ENCODE measurements around the gene HEATR5A.
"Not testable (repeated sequence)": the region's sequence is repeated elsewhere in the genome, so short reads cannot be mapped to it uniquely, and the experiment has no call there.

Gene HEATR5A

DNA sequence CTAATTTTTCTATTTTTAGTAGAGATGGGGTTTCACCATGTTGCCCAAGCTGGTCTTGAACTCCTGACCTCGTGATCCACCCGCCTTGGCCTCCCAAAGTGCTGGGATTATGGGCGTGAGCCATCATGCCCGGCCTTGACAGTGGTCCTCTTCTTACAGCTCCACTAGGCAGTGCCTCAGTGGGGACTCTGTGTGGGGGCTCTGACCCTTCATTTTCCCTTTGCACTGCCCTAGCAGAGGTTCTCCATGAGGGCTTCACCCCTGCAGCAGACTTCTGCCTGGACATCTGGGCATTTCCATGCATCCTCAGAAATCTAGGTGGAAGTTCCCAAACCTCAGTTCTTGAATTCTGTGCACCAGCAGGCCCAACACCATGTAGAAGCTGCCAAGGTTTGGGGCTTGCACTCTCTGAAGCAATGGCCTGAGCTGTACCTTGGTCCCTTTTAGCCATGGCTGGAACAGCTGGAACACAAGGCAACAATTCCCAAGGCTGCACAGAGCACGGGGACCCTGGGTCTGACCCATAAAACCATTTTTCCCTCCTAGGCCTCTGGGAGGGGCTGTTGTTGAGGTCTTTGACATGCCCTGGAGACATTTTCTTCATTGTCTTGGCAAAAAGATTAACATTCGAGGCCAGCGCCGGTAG is 90.4 kb downstream of the HEATR5A start:
- not testable (repeated sequence) for DNase-seq (ENCODE audit: low read depth in 2 of 2)

DNA sequence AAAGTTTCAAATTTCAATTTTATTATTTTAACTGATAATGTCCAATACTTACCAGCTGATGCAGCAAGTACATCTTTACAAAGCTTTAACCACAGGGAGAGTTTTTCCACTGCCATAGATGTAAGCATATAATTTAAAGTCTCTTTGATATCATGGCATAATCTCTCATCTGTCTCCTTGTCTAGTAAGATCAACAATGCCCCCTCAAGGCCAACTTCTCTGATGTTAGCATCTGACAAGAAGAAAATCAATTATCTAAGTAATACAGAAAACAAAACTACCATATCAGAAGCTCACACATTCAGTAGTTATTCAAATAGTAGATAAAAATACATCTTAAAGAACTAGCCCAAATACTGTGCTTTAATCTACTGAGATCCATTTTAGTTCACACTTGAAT is 94.2 kb downstream of the HEATR5A start:
- no peak for DNase-seq (ENCODE audit: low read depth in 2 of 2)

GRCh38 chr14:31323419-31323818 is 96.9 kb downstream of the HEATR5A start:
- no peak for DNase-seq (ENCODE audit: low read depth in 2 of 2)

DNA sequence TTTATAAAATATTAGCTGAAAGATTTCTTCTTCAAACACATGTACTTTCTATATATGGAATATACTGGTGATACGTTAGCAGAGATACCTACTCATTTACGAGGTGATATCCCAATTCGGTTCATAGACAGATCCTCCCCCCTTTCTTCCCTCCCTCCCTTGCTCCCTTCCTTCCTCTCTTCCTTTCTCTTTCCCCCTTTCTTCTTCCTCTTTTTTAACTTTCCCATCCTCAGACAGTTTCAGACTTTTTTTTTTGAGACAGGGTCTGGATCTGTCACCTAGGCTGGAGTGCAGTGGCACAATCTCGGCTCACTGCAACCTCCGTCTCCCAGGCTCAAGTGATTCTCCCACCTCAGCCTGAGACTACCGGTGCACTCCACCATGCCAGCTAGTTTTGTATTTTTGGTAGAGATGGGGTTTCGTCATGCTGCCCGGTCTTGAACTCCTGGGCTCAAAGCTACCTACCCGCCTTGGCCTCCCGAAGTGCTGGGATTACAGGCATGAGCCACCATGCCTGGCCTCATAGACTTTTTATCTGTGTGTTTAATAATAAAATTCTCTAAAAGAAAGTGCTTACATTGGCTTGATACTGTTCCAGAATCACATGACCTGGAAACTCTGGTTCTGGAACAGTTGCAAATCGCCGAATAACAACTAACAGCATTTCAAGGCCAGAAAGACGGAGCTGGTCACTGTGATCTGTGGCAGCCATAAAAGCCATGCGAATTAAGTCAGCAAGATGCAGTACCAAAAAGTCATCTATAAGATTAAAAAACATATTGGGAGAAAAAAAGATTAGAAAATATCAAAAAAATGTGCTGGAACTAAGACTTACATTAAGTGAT is 99.2 kb downstream of the HEATR5A start:
- DNase-seq (ENCODE audit: low read depth in 2 of 2) = no peak

DNA sequence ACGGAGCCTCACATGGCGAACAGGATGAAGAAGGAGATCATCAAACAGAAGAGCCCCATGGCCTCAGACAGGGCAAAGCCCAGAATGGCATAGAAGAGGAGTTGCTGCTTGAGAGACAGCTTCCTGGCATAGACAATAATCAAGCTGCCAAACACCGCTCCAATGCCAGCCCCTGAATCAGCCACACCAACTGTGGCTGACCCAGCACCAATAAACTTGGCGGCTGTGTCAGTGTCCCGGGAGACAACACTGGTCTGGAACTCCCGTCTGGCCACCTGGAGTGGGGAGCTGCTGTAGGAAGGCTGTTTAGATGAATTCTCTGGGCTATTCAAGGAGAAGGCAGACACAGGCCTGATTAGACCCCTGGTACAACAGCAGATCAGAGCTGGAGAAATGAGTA is 100.1 kb downstream of the HEATR5A start:
- no peak for DNase-seq (ENCODE audit: low read depth in 2 of 2)

DNA sequence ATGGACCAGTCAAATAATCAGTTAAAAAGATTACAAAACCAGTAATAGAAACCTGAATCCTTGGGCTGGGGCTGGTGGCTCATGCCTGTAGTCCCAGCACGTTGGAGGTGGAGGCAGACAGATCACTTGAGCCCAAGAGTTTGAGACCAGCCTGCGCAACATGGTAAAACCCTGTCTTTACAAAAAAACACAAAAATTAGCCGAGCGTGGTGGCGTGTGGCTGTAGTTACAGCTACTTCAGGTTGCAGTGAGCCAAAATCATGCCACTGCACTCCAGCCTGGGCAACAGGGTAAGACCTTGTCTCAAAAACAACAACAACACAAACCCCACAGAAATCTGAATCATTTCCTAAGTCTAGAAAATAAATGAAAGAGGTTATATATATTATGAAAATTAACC is 100.6 kb downstream of the HEATR5A start:
- DNase-seq (ENCODE audit: low read depth in 2 of 2) = no peak

DNA sequence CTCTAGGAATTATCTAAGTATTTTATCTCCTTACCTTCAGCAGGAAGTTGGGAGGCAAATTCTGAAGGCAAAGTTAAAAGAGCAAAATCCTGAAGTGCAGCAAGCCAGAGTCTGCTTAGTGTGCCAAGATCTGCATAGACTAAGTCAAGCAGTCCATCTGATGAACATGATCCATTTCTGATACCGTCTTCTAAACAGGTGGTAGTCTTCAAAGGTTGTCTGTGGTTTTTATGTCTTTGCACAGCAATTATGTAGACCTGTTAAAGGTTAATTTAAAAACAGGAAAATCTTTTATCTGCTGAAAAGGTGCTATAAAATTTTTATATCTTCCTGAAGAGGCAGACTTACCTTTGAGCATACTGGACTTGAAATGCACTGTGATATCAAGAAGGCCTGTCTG is 107.4 kb downstream of the HEATR5A start:
- DNase-seq (ENCODE audit: low read depth in 2 of 2) = no peak

- DNase-seq (ENCODE audit: low read depth in 2 of 2) = not testable (repeated sequence)
Measured at GRCh38 chr14:31312370-31312769, 108.0 kb downstream of the HEATR5A start.

DNA sequence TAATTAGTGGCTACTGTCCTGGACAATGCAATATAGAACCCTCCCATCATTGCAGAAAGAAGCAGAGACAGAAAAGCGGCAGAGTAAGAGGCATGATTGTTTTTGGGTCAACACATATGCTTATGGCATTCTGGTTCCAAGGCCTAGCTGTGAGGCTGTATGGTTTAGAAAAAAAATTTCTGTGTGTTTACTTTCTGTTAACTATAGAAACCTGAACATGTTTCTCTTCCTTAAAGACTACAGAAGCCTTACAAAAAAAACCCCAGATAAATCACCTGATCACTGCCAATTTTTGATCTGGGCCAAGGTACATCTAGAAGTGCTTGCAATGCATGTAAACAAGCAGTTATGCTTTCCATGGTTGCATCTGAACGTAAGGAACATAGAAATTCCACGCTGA is 112.7 kb downstream of the HEATR5A start:
- DNase-seq (ENCODE audit: low read depth in 2 of 2) = no peak

GRCh38 chr14:31307198-31307597 is 113.2 kb downstream of the HEATR5A start:
- DNase-seq (ENCODE audit: low read depth in 2 of 2) = no peak

DNA sequence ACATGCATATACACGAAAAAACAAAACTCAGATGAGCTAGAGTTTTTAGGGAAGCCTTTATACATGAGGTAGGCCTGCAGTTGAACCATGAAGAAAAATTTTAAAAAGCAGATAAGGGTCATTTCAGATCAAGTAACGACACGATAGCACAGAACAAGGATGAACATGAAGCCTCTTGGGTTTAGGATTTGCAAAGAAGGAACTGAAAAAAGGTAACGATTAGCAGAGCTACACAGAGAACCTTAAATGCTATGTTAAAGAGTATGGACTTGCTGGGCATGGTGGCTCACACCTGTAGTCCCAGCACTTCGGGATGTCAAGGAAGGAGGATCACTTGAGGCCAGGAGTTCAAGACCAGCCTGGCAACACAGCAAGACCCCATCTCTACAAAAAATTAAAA is 116.7 kb downstream of the HEATR5A start:
- no peak for DNase-seq (ENCODE audit: low read depth in 2 of 2)

DNA sequence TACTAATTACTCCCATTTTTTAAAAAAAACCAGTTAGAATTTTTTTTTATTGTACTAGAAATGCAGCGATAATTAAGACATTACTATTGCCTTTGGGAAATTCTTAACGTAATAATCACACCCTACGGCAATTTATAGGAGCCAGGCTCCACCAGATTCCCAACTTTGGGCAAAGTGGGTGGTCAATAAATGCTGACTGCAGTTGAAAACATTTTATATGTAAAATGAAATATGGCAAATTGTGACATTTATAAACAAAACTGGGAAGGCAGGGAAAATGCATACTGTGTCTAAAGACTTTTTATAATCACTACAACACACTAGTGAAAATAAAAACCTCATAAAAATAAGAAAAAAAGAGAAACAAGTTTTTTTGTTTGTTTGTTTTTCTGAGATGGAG is 119.5 kb downstream of the HEATR5A start:
- no peak for DNase-seq (ENCODE audit: low read depth in 2 of 2)

GRCh38 chr14:31300296-31300695 is 120.1 kb downstream of the HEATR5A start:
- no peak for DNase-seq (ENCODE audit: low read depth in 2 of 2)

GRCh38 chr14:31297701-31298344 is 122.5 kb downstream of the HEATR5A start:
- DNase-seq (ENCODE audit: low read depth in 2 of 2) = no peak

DNA sequence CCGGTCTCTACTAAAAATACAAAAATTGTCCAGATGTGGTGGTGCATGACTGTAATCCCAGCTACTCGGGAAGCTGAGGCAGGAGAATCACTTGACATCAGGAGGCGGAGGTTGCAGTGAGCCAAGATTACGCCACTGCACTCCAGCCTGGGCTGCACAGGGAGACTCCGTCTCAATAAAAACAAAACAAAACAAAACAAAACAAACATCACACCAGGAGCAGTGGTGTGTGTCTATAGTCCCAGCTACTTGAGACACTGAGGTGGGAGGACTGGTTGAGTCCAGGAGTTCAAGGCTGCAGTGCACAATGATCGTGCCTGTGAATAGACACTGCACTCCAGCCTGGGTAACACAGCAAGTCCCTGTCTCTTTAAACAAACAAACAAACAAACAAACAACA is 123.2 kb downstream of the HEATR5A start:
- no peak for DNase-seq (ENCODE audit: low read depth in 2 of 2)

- DNase-seq (ENCODE audit: low read depth in 2 of 2) = no peak
Measured at GRCh38 chr14:31294746-31295405, 125.5 kb downstream of the HEATR5A start.

- no peak for DNase-seq (ENCODE audit: low read depth in 2 of 2)
Measured at GRCh38 chr14:31292937-31293616, 127.3 kb downstream of the HEATR5A start.

- DNase-seq (ENCODE audit: low read depth in 2 of 2) = no peak
Measured at GRCh38 chr14:31291210-31291609, 129.1 kb downstream of the HEATR5A start.

- DNase-seq (ENCODE audit: low read depth in 2 of 2) = no peak
Measured at GRCh38 chr14:31287294-31287972, 132.9 kb downstream of the HEATR5A start.

DNA sequence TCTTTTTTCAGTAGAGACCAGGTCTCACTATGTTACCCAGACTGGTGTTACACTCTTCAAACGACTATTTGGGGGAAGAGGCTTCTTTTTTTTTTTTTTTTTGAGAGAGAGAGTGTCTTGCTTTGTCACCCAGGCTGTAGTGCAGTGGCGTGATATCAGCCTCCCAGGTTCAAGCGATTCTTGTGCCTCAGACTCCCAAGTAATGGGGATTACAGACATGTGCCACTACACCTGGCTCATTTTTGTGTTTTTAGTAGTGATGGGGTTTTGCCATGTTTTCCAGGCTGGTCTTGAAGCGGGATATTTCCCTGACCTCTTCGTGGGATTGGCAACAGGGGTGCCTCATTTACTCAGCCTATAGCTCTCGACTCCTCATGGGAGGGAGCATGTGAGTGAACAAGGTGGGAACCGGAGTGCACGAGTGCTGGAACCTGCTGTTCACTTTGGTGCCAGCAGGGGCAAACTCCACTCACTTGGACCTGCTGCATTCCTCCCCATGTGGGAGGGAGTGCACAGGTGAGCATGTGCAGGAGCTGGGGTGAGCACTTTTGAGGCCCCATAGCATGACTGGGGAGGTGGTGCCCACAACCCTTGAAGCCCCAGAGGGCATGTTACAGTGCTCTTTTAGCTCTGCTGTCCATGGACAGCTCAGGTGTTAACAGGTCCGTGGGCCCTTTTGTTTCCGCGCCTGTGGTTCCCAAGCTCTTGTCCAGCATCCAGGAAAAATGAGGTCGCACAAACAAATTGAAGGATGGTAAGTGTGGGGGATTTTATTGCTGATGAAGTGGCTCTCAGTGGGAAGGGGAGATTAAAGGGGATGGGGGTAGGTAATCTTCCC is 133.7 kb downstream of the HEATR5A start:
- no peak for DNase-seq (ENCODE audit: low read depth in 2 of 2)
